ENCODE measurements around the gene INSYN1.
"Not testable (repeated sequence)": the region's sequence is repeated elsewhere in the genome, so short reads cannot be mapped to it uniquely, and the experiment has no call there.

INSYN1 gene

DNA sequence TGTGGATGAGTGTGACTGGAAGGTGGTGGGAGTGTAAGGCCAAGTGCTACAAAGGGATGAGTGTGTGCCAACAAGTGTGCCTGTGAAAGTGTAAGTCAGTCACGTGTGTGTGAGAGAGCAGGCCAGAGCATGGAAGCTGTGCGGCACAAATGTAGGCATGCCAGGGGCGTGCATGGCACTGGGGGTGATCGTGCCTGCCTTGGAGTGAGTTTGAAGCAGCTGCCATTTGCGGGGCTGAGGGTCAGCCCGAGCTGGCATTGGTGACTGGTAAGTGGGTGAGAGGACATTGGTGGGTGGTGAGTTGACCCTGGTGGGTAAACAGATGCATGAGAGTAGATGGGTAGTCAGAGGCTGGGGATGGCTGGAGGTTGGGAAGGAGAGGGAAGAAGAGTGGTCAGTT, 44.5 kb downstream of the INSYN1 start:
- H3K27me3 ChIP-seq (ENCODE audit: control insufficient read depth in 5 of 5, insufficient read depth in 4 of 5, low read length in 5 of 5), result no peaks in the 10 kb centered on the region

DNA sequence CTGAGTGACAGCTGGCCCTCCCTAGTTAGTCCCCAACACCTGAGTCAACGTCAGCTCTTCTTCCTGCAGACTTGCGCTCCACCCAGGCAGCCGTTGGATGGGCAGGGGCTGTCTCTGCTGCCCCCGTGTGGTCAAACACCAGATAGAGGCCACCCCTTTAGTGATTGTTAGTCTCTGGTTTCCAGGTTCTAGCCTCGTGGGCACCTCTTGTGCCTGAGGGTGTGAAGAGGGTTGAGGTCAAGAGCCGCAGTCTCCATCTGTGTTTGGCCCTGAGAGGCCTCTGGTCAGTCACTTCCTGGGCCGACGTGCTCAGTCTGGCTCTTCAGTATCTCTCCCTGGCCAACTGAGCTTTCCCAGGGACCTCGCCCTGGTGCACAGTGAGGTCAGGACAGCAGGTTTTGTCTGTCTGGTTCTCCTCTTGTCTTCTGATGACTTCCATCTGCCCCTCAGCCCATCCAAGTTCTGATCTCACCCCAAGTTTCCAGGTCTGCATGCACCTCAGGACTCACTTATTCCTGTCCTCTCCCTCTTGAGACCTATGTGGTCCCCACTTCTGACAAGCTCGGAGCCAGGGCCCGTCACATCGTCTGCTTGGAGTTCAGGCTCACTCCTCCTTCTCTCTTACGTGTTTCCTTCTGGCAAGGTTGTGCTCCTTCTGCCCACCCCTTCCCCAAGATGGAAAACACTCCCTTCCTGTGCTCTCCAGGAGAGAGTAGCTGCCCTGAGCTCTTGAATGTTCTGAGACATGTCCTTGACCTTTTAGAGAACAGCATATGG, 48.1 kb downstream of the INSYN1 start:
- no peaks in the 10 kb centered on the region for H3K9me3 ChIP-seq (ENCODE audit: control insufficient read depth in 5 of 5, low read length in 5 of 5)
- H3K4me3 ChIP-seq (ENCODE audit: low read depth in 1 of 5, low read length in 5 of 5), result no peak overlapping the region
- H3K9ac ChIP-seq (ENCODE audit: low read length in 5 of 5), result no peak overlapping the region
- H3K27ac ChIP-seq (ENCODE audit: low read depth, low read length), result no peak overlapping the region
- H3K4me1 ChIP-seq (ENCODE audit: control insufficient read depth in 5 of 5, insufficient read depth in 5 of 5, low read length in 5 of 5), result no peaks in the 10 kb centered on the region
- peaks cover 0 to 78% (median 58%) of the 10 kb centered on the region in 5 donors for H3K36me3 ChIP-seq (ENCODE audit: control insufficient read depth in 5 of 5, insufficient read depth in 5 of 5, low read length in 5 of 5)
- no peaks in the 10 kb centered on the region for H3K27me3 ChIP-seq (ENCODE audit: control insufficient read depth in 5 of 5, insufficient read depth in 4 of 5, low read length in 5 of 5)

More for the DNA sequence above, 44.5 kb downstream of the INSYN1 start:
- peaks cover 4 to 95% (median 79%) of the 10 kb centered on the region in 5 donors for H3K36me3 ChIP-seq (ENCODE audit: control insufficient read depth in 5 of 5, insufficient read depth in 5 of 5, low read length in 5 of 5)
- H3K9me3 ChIP-seq (ENCODE audit: control insufficient read depth in 5 of 5, low read length in 5 of 5), result no peaks in the 10 kb centered on the region
- peaks cover 0 to 7% (median 0%) of the 10 kb centered on the region in 5 donors for H3K4me1 ChIP-seq (ENCODE audit: control insufficient read depth in 5 of 5, insufficient read depth in 5 of 5, low read length in 5 of 5)
- H3K27ac ChIP-seq (ENCODE audit: low read depth, low read length), result no peak overlapping the region
- no peak overlapping the region for H3K9ac ChIP-seq (ENCODE audit: low read length in 5 of 5)
- H3K4me3 ChIP-seq (ENCODE audit: low read depth in 1 of 5, low read length in 5 of 5), result no peak overlapping the region

DNA sequence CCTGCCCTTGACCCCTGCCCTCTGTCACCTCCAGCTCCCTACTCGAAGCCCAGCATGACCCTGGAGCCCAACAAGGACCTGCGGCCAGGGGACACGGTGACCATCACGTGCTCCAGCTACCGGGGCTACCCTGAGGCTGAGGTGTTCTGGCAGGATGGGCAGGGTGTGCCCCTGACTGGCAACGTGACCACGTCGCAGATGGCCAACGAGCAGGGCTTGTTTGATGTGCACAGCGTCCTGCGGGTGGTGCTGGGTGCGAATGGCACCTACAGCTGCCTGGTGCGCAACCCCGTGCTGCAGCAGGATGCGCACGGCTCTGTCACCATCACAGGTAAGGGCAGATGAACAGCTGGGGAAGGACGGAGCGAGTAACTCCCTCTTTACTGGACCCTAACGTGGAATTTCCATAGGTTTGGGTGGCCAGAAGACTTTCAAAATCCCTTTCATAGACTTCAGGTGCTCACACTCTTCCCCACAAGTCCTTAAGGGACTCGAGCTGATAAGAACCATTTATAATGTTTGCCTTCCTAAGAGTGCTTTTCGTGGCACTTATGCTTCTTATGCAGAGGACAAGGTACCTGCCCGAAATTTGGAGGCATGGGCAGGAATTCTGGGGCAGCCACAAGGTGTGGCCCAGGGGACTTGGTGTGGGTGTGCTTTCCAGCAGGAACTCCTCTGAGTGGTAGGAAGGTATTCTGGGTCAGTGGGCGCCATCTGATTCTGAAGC, 48.8 kb downstream of the INSYN1 start:
- not testable (repeated sequence) for H3K4me3 ChIP-seq (ENCODE audit: low read depth in 1 of 5, low read length in 5 of 5); H3K27me3 ChIP-seq (ENCODE audit: control insufficient read depth in 5 of 5, insufficient read depth in 4 of 5, low read length in 5 of 5); H3K9ac ChIP-seq (ENCODE audit: low read length in 5 of 5); H3K27ac ChIP-seq (ENCODE audit: low read depth, low read length); H3K9me3 ChIP-seq (ENCODE audit: control insufficient read depth in 5 of 5, low read length in 5 of 5); H3K4me1 ChIP-seq (ENCODE audit: control insufficient read depth in 5 of 5, insufficient read depth in 5 of 5, low read length in 5 of 5)
- peaks cover 0 to 75% (median 54%) of the 10 kb centered on the region in 5 donors for H3K36me3 ChIP-seq (ENCODE audit: control insufficient read depth in 5 of 5, insufficient read depth in 5 of 5, low read length in 5 of 5)

DNA sequence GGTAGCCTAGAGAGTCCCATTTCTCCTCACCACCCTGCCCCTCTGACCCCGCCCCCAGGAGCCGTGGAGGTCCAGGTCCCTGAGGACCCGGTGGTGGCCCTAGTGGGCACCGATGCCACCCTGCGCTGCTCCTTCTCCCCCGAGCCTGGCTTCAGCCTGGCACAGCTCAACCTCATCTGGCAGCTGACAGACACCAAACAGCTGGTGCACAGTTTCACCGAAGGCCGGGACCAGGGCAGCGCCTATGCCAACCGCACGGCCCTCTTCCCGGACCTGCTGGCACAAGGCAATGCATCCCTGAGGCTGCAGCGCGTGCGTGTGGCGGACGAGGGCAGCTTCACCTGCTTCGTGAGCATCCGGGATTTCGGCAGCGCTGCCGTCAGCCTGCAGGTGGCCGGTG, 49.5 kb downstream of the INSYN1 start:
- H3K36me3 ChIP-seq (ENCODE audit: control insufficient read depth in 5 of 5, insufficient read depth in 5 of 5, low read length in 5 of 5), result peaks cover 0 to 74% (median 49%) of the 10 kb centered on the region in 5 donors
- not testable (repeated sequence) for H3K27me3 ChIP-seq (ENCODE audit: control insufficient read depth in 5 of 5, insufficient read depth in 4 of 5, low read length in 5 of 5); H3K27ac ChIP-seq (ENCODE audit: low read depth, low read length); H3K9me3 ChIP-seq (ENCODE audit: control insufficient read depth in 5 of 5, low read length in 5 of 5); H3K9ac ChIP-seq (ENCODE audit: low read length in 5 of 5); H3K4me3 ChIP-seq (ENCODE audit: low read depth in 1 of 5, low read length in 5 of 5); H3K4me1 ChIP-seq (ENCODE audit: control insufficient read depth in 5 of 5, insufficient read depth in 5 of 5, low read length in 5 of 5)

DNA sequence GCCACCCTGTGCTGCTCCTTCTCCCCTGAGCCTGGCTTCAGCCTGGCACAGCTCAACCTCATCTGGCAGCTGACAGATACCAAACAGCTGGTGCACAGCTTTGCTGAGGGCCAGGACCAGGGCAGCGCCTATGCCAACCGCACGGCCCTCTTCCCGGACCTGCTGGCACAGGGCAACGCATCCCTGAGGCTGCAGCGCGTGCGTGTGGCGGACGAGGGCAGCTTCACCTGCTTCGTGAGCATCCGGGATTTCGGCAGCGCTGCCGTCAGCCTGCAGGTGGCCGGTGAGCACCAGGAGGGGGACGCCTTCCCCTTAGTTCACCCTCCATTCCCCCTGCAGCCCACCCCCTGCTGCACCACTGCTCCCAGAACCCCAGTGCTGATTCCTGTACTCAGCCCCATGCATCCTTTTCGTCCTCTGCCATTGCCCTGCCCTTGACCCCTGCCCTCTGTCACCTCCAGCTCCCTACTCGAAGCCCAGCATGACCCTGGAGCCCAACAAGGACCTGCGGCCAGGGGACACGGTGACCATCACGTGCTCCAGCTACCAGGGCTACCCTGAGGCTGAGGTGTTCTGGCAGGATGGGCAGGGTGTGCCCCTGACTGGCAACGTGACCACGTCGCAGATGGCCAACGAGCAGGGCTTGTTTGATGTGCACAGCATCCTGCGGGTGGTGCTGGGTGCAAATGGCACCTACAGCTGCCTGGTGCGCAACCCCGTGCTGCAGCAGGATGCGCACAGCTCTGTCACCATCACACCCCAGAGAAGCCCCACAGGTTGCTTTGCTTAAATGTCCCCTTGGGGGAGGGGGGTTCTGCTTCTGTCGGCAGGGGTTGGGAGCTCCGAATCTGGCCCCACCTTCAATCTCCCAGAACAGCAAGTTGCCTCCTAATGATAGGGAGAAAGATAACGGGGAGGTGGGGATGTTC, 50.6 kb downstream of the INSYN1 start:
- H3K27me3 ChIP-seq (ENCODE audit: control insufficient read depth in 5 of 5, insufficient read depth in 4 of 5, low read length in 5 of 5); H3K27ac ChIP-seq (ENCODE audit: low read depth, low read length); H3K4me3 ChIP-seq (ENCODE audit: low read depth in 1 of 5, low read length in 5 of 5); H3K9me3 ChIP-seq (ENCODE audit: control insufficient read depth in 5 of 5, low read length in 5 of 5); H3K4me1 ChIP-seq (ENCODE audit: control insufficient read depth in 5 of 5, insufficient read depth in 5 of 5, low read length in 5 of 5); H3K9ac ChIP-seq (ENCODE audit: low read length in 5 of 5): not testable (repeated sequence)
- H3K36me3 ChIP-seq (ENCODE audit: control insufficient read depth in 5 of 5, insufficient read depth in 5 of 5, low read length in 5 of 5), result peaks cover 0 to 69% (median 39%) of the 10 kb centered on the region in 5 donors

DNA sequence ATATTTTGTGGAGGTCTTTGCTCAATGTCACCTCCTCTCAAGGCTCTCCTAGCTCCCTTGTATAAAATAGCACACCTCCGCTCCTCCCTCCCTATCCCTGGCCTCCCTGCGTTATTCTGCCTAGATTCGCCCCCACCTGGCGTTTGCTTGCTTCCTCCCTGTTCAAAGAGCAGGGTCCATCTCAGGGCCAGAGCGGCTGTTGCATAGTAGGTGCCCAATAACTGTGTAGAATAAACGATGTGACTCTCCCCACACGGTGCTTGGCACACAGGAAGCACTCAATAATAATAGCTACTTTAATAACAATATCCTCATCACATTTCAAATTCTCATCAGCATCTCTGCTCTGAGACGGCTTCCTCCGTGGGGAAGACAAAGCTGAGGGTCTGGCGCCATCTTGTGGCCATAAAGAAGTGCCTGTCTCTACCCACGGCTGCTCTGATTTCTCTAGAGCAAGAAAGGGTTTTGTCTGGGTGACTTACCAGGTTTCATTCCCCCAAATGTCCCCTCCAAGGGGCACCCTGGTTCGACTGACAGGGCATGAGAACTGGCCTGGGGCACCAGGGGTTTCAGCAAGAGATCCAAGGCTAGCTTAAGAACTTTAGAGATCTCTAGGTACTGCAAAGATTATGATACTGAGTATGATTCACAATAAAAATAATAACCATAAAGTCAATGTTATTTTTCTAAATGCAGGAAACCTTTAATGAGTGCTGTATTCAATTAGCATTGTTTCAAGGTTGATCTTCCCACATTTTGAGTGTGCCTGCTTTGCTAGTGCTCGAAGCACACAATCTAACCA, 52.9 kb downstream of the INSYN1 start:
- Histone ChIP-seq H3K27me3 (ENCODE audit: control insufficient read depth in 5 of 5, insufficient read depth in 4 of 5, low read length in 5 of 5) (no peaks in the 10 kb centered on the region), H3K36me3 (ENCODE audit: control insufficient read depth in 5 of 5, insufficient read depth in 5 of 5, low read length in 5 of 5) (peaks cover 0 to 50% (median 26%) of the 10 kb centered on the region in 5 donors), H3K4me3 (ENCODE audit: low read depth in 1 of 5, low read length in 5 of 5) (no peak overlapping the region), H3K27ac (ENCODE audit: low read depth, low read length) (no peak overlapping the region), H3K4me1 (ENCODE audit: control insufficient read depth in 5 of 5, insufficient read depth in 5 of 5, low read length in 5 of 5) (peaks cover 11 to 29% (median 27%) of the 10 kb centered on the region in 5 donors), H3K9ac (ENCODE audit: low read length in 5 of 5) (no peak overlapping the region), H3K9me3 (ENCODE audit: control insufficient read depth in 5 of 5, low read length in 5 of 5) (no peaks in the 10 kb centered on the region)

DNA sequence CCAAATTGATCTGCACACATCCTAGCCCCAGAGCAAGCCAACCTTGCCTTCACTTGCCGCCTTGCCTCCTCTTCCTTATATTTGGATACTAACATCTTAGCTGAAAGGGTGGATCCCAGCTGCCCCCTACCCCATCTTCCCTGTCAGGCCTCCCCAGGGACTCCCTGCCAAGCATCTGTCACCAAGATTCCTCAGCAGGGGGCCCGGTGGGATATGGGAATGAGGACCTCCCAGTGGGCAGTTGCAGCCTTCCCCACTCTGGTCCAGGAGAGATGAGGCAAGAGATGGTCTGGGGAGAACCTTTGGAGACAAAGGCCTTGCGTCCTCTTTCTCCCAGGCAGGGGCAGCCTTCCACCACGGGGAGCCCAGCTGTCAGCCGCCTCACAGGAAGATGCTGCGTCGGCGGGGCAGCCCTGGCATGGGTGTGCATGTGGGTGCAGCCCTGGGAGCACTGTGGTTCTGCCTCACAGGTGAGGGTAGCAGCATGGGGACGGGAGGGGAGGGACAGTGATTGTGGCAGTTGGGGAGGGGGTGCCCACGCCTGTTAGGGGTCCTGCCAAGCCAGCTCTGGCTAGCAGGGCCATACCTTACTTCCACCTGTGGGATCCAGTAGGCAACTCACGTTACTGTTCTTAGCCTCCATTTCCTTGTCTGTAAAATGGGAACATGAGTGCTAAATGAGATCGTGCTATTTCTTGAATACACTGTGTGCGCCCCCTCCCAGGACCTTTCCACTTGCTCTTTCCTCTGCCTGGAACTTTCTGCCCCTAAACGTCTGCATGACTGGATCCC, 53.7 kb downstream of the INSYN1 start:
- Histone ChIP-seq H3K36me3 (ENCODE audit: control insufficient read depth in 5 of 5, insufficient read depth in 5 of 5, low read length in 5 of 5) (peaks cover 0 to 43% (median 24%) of the 10 kb centered on the region in 5 donors), H3K27ac (ENCODE audit: low read depth, low read length) (no peak overlapping the region), H3K27me3 (ENCODE audit: control insufficient read depth in 5 of 5, insufficient read depth in 4 of 5, low read length in 5 of 5) (no peaks in the 10 kb centered on the region), H3K9ac (ENCODE audit: low read length in 5 of 5) (no peak overlapping the region), H3K4me1 (ENCODE audit: control insufficient read depth in 5 of 5, insufficient read depth in 5 of 5, low read length in 5 of 5) (peaks cover 14 to 37% (median 35%) of the 10 kb centered on the region in 5 donors), H3K9me3 (ENCODE audit: control insufficient read depth in 5 of 5, low read length in 5 of 5) (no peaks in the 10 kb centered on the region), H3K4me3 (ENCODE audit: low read depth in 1 of 5, low read length in 5 of 5) (no peak overlapping the region)

DNA sequence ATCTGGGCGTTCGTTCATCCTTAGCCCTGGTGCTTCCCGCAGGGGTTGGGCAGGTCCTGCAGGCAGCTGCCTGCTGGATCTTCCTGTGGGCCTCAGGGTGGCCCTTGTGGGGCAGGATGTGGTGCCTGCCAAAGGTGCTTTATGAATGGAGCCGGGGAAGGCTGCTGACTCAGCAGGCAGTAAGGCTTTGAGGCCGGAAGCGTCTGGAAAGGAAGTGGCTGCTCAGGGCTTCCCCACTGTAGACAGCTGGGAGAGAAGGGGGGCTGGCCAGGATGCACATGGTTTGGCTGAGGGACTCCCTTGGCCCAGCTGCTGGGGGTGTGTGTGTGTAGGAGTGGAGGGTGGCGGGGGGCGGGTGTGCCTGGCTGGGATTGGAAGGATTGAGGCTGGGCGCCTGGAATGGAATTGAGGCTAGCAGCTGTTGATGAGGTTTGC, 56.1 kb downstream of the INSYN1 start:
- Histone ChIP-seq H3K27ac (ENCODE audit: low read depth, low read length) (peak overlapping the region; percentile 41), H3K9ac (ENCODE audit: low read length in 5 of 5) (peak overlapping the region in 1 of 5 donors; percentile 50), H3K4me3 (ENCODE audit: low read depth in 1 of 5, low read length in 5 of 5) (peak overlapping the region in 1 of 5 donors; percentile 11)

More for the DNA sequence above, 56.1 kb downstream of the INSYN1 start:
- H3K27me3 ChIP-seq (ENCODE audit: control insufficient read depth in 5 of 5, insufficient read depth in 4 of 5, low read length in 5 of 5), result no peaks in the 10 kb centered on the region
- no peaks in the 10 kb centered on the region for H3K9me3 ChIP-seq (ENCODE audit: control insufficient read depth in 5 of 5, low read length in 5 of 5)
- peaks cover 18 to 46% (median 43%) of the 10 kb centered on the region in 5 donors for H3K4me1 ChIP-seq (ENCODE audit: control insufficient read depth in 5 of 5, insufficient read depth in 5 of 5, low read length in 5 of 5)
- H3K36me3 ChIP-seq (ENCODE audit: control insufficient read depth in 5 of 5, insufficient read depth in 5 of 5, low read length in 5 of 5), result peaks cover 0 to 23% (median 2%) of the 10 kb centered on the region in 5 donors
